Measurements from ENCODE around the gene MED14.

GRCh38 chrX:40705658-40706312, 29.6 kb downstream of the MED14 start:
- TF ChIP-seq CTCF (conservative IDR thresholded peaks at IDR 0.05) (no peak), ZFX (IDR thresholded peaks at IDR 0.05) (no peak)
